DOHH2 (cell line): ENCODE data around the gene DNAAF3.

ENCODE experiments used
- CTCF ChIP-seq: fragments of 200-600 bp; sonication (generic); IDR thresholded peaks from one replicate; pipeline ENCODE4 v1.5.1; 2014; ENCODE audit warnings: antibody characterized with exemption, mild to moderate bottlenecking, low read depth, low read length; ENCODE audit not compliant: poor library complexity, severe bottlenecking
- EZH2phosphoT487 ChIP-seq: fragments of 200-600 bp; sonication (generic); IDR thresholded peaks from 2 replicates; pipeline ENCODE4 v1.6.1; 2017; ENCODE audit warnings: borderline replicate concordance, mild to moderate bottlenecking, antibody characterized with exemption, low read length, moderate library complexity, mixed read lengths

DNA sequence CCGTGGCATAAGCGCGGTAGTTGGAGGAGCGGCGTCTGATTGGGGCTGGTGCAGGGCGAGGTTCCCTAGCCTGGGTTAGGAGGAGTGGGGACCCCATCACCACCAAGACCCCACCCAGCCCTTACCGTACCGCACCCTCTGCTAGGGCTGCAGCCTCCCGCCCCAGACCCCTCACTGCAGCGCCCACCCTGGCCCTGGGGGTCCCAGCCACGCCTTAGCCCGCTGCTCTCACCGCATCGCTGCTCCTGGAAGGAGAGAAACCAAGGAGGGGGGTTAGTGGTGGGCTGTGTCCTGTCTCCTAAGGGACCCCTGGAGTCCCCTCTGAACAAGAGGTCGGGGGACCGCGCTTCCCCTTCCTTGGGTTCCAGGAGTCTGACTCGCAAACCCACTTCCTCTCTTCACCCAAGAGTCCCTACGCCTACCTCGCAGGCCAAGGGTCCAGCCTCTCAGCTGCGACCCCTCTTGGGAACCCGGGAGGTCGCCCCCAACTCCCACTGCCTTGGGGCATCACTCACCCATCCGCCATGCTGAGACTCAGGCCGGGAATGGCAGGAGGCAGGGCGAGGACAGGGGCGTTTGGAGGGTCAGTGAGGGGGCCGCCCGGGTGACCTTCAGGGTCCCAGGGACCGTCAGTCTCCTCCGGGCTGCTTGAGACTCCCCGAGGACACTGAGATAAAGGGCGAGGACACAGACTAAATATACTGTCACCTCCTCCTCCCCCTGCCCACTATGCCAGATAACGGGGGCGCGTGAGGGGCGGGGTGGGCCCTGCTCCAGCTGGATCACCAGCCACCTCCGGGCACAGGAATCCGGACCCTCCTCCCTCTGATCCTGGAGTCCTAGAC is 9.1 kb downstream of the DNAAF3 start, which contains the start of gene TNNI3:
- no peak for TF ChIP-seq CTCF
- no peak for TF ChIP-seq EZH2phosphoT487
